SK-N-SH (cell line): ENCODE data around the gene ZNF684. TPM values are rescaled to one million over a fixed set of nuclear protein-coding genes. Genes with fewer than 3 reads are reported as not detected.

Experiments used
- CTCF ChIA-PET: fragments of 300-600, 350-600 bp; formaldehyde crosslinking; extraction: SDS; loops from one replicate; lab custom pipeline; 2021; lab: Yijun Ruan, JAX
- POLR2A ChIA-PET: fragments of 350-600 bp; sonication (Branson Sonifier 250); formaldehyde crosslinking; extraction: SDS; loops from one replicate; lab custom pipeline; 2020; ENCODE audit warnings: antibody characterized with exemption, inconsistent platforms; lab: Yijun Ruan, JAX
- DNase-seq: peaks from one replicate; pipeline ENCODE4 v3.0.0; 2012
- H2AFZ ChIP-seq: fragments of 200-600 bp; sonication (generic); 2 replicates; pipeline ENCODE4 v1.8.1; 2016; ENCODE audit warnings: antibody characterized with exemption, mild to moderate bottlenecking, low read depth
- H3F3A ChIP-seq: fragments of 200-600 bp; sonication (generic); replicated peaks from 2 replicates; pipeline ENCODE3; 2016; ENCODE audit warnings: antibody characterized with exemption, mild to moderate bottlenecking; ENCODE audit not compliant: insufficient read depth
- H3K27ac ChIP-seq, 2 experiments: fragments of 200-500 bp in 1 of 2; fragments of 200-600 bp in 1 of 2; sonication (Bioruptor generic) in 1 of 2; sonication (generic), shearing (Covaris generic) in 1 of 2; 2 replicates each; pipeline versions ENCODE4 v1.5.1 to v1.6.1; 2014 to 2016; ENCODE audit warnings: low read depth in 2 of 2, inconsistent platforms in 1 of 2, low read length in 1 of 2, mild to moderate bottlenecking in 1 of 2, mixed read lengths in 1 of 2
- H3K27me3 ChIP-seq: fragments of 200-600 bp; sonication (generic), shearing (Covaris generic); 2 replicates; pipeline ENCODE4 v1.6.1; 2016; ENCODE audit warnings: mixed run types; ENCODE audit not compliant: insufficient read depth
- H3K36me3 ChIP-seq, 2 experiments: fragments of 200-500 bp in 1 of 2; fragments of 200-600 bp in 1 of 2; sonication (Bioruptor generic) in 1 of 2; sonication (generic) in 1 of 2; replicated peaks in 1 of 2; 2 replicates each; pipeline versions ENCODE3 to v1.5.1; 2014 to 2016; ENCODE audit warnings: low read length in 1 of 2, mild to moderate bottlenecking in 1 of 2; ENCODE audit not compliant: insufficient read depth in 2 of 2, control insufficient read depth in 1 of 2
- H3K4me1 ChIP-seq, 2 experiments: fragments of 200-500 bp in 1 of 2; fragments of 200-600 bp in 1 of 2; sonication (Bioruptor generic) in 1 of 2; sonication (generic), shearing (Covaris generic) in 1 of 2; 2 replicates each; pipeline versions ENCODE4 v1.5.1 to v1.6.1; 2014 to 2016; ENCODE audit warnings: low read depth in 1 of 2, low read length in 1 of 2, mixed run types in 1 of 2; ENCODE audit not compliant: insufficient read depth in 2 of 2, control insufficient read depth in 1 of 2
- H3K4me2 ChIP-seq: fragments of 200-600 bp; sonication (generic), shearing (Covaris generic); 2 replicates; pipeline ENCODE4 v1.6.1; 2017; ENCODE audit warnings: mixed run types
- H3K4me3 ChIP-seq, 2 experiments: fragments of 200-500 bp in 1 of 2; fragments of 200-600 bp in 1 of 2; sonication (Bioruptor generic) in 1 of 2; sonication (generic), shearing (Covaris generic) in 1 of 2; 2 replicates each; pipeline versions ENCODE4 v1.5.1 to v1.8.1; 2014 to 2016; ENCODE audit warnings: low read depth in 2 of 2, inconsistent platforms in 1 of 2, low read length in 1 of 2, mild to moderate bottlenecking in 1 of 2, mixed read lengths in 1 of 2, moderate library complexity in 1 of 2
- H3K79me2 ChIP-seq: fragments of 200-600 bp; sonication (generic); 2 replicates; pipeline ENCODE4 v1.8.1; 2017; ENCODE audit warnings: mild to moderate bottlenecking; ENCODE audit not compliant: insufficient read depth
- H3K9ac ChIP-seq: fragments of 200-600 bp; sonication (generic); 2 replicates; pipeline ENCODE4 v1.6.1; 2017; ENCODE audit warnings: mixed run types
- H3K9me2 ChIP-seq: fragments of 200-600 bp; sonication (generic); 2 replicates; pipeline ENCODE4 v1.6.1; 2017; ENCODE audit warnings: mixed run types
- H3K9me3 ChIP-seq: fragments of 200-600 bp; sonication (generic); 2 replicates; pipeline ENCODE4 v1.6.1; 2017; ENCODE audit warnings: mixed run types, mild to moderate bottlenecking, moderate library complexity
- H4K20me1 ChIP-seq: fragments of 200-600 bp; sonication (generic); 2 replicates; pipeline ENCODE4 v1.6.1; 2017; ENCODE audit warnings: mild to moderate bottlenecking, mixed run types; ENCODE audit not compliant: insufficient read depth
- ELF1 ChIP-seq: IDR thresholded peaks from 2 replicates; pipeline ENCODE4 v1.4.0; 2012
- EZH2phosphoT487 ChIP-seq: fragments of 200-600 bp; sonication (generic); IDR thresholded peaks from 2 replicates; pipeline ENCODE4 v1.6.1; 2017; ENCODE audit warnings: low read depth, mixed run types, mild to moderate bottlenecking, antibody characterized with exemption, moderate library complexity, borderline replicate concordance
- FOXJ3 ChIP-seq: sonication (generic); formaldehyde crosslinking; IDR thresholded peaks from 2 replicates; pipeline ENCODE4 v1.5.1; 2020; ENCODE audit warnings: mild to moderate bottlenecking, missing genetic modification reagents
- FOXM1 ChIP-seq: IDR thresholded peaks from 2 replicates; pipeline ENCODE4 v1.4.0; 2012; ENCODE audit warnings: low read depth, mild to moderate bottlenecking
- IRF3 ChIP-seq: fragments of 150-350 bp; IDR thresholded peaks from 2 replicates; pipeline ENCODE4 v1.6.1; 2016; ENCODE audit warnings: mild to moderate bottlenecking, low read depth, low read length
- MXI1 ChIP-seq: IDR thresholded peaks from 2 replicates; pipeline ENCODE4 v1.6.1; 2012; ENCODE audit warnings: mild to moderate bottlenecking, low read depth, low read length, improper control_type of control experiment
- NRF1 ChIP-seq: IDR thresholded peaks from 2 replicates; pipeline ENCODE4 v1.6.1; 2012; ENCODE audit warnings: low read depth, mild to moderate bottlenecking, low read length
- RAD21 ChIP-seq: IDR thresholded peaks from 2 replicates; pipeline ENCODE4 v1.6.1; 2012; ENCODE audit warnings: mild to moderate bottlenecking, low read length
- REST ChIP-seq: IDR thresholded peaks from 2 replicates; pipeline ENCODE4 v1.6.1; 2012; ENCODE audit warnings: mild to moderate bottlenecking, low read depth, low read length, moderate library complexity
- RFX5 ChIP-seq: IDR thresholded peaks from 2 replicates; pipeline ENCODE4 v1.6.1; 2012; ENCODE audit warnings: mild to moderate bottlenecking, improper control_type of control experiment, low read length
- RXRA ChIP-seq: IDR thresholded peaks from 2 replicates; pipeline ENCODE4 v1.4.0; 2012; ENCODE audit warnings: low read depth, mild to moderate bottlenecking, borderline replicate concordance
- SMC3 ChIP-seq: IDR thresholded peaks from 2 replicates; pipeline ENCODE4 v1.6.1; 2012; ENCODE audit warnings: low read depth, low read length, improper control_type of control experiment
- TAF1 ChIP-seq: IDR thresholded peaks from 2 replicates; pipeline ENCODE4 v1.6.1; 2012; ENCODE audit warnings: low read depth, mild to moderate bottlenecking, low read length, moderate library complexity, borderline replicate concordance
- TCF12 ChIP-seq: IDR thresholded peaks from 2 replicates; pipeline ENCODE4 v1.4.0; 2012
- USF2 ChIP-seq: fragments of 150-350 bp; IDR thresholded peaks from 2 replicates; pipeline ENCODE4 v1.6.1; 2017; ENCODE audit warnings: antibody characterized with exemption, low read length, low read depth, borderline replicate concordance
- WGBS: methylation state at CpG from one replicate; pipeline ENCODE4 v1.1.6; 2017; ENCODE audit warnings: low lambda C conversion rate; 5-methylcytosine and 5-hydroxymethylcytosine counted together
- polyA plus RNA-seq, 3 experiments: library from polyadenylated mRNA; depleted of rRNA; stranded (reverse); fragments of >200 nt; gene quantifications; 2 replicates each; pipeline ENCODE4 v1.2.3, GENCODE V29; 2012
- TF ChIP-seq, protein P1 (sequence below): IDR thresholded peaks from 2 replicates; pipeline ENCODE4 v1.4.0; 2012; ENCODE audit warnings: low read depth
- TF ChIP-seq, protein P2 (sequence below): fragments of 200-600 bp; sonication (generic); IDR thresholded peaks from 2 replicates; pipeline ENCODE4 v1.6.1; 2017; ENCODE audit warnings: antibody characterized with exemption, mild to moderate bottlenecking, moderate library complexity

ZNF684 gene
- polyA plus RNA-seq, 1 of the 3 experiments (the other 2 are of a cell fraction): 1.8 TPM

GRCh38 chr1:40575336-40575735 is 43.9 kb downstream of the ZNF684 start (continued):
- TF ChIP-seq IRF3: no peak
- TF ChIP-seq, protein P1, sequence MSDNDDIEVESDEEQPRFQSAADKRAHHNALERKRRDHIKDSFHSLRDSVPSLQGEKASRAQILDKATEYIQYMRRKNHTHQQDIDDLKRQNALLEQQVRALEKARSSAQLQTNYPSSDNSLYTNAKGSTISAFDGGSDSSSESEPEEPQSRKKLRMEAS: no peak
- no peak for TF ChIP-seq REST

GRCh38 chr1:40582116-40582515 is 50.7 kb downstream of the ZNF684 start:
- ChIA-PET CTCF (interaction anchor here (1.0 to 1.2 kb wide), 2 partner anchors 12 to 49 kb away, joined by 3 read pairs; no protein-coding TSS in a partner anchor), POLR2A (no interaction called here)
- no peaks in the 10 kb centered on the region for H3K36me3 ChIP-seq
- 65% methylated on average over 2 of the region's 2 CpGs for WGBS
- H3K79me2 ChIP-seq: no peaks in the 10 kb centered on the region
- no peaks in the 10 kb centered on the region for H3K27me3 ChIP-seq
- no peak overlapping the region for H3K27ac ChIP-seq
- peaks cover 4% of the 10 kb centered on the region for H3F3A ChIP-seq
- H3K9me3 ChIP-seq: no peaks in the 10 kb centered on the region
- no peak overlapping the region for H2AFZ ChIP-seq
- DNase-seq: no peak
- no peak overlapping the region for H3K4me3 ChIP-seq
- H3K4me2 ChIP-seq: no peak overlapping the region
- TF ChIP-seq FOXJ3 (CRISPR knock-in tag) (no peak), RXRA (no peak), EZH2phosphoT487 (no peak), SMC3 (no peak), ELF1 (no peak), TCF12 (no peak), USF2 (no peak), NRF1 (no peak), IRF3 (no peak), TAF1 (no peak), REST (no peak), RAD21 (no peak), MXI1 (no peak), RFX5 (no peak), FOXM1 (no peak)
- TF ChIP-seq, protein P2, sequence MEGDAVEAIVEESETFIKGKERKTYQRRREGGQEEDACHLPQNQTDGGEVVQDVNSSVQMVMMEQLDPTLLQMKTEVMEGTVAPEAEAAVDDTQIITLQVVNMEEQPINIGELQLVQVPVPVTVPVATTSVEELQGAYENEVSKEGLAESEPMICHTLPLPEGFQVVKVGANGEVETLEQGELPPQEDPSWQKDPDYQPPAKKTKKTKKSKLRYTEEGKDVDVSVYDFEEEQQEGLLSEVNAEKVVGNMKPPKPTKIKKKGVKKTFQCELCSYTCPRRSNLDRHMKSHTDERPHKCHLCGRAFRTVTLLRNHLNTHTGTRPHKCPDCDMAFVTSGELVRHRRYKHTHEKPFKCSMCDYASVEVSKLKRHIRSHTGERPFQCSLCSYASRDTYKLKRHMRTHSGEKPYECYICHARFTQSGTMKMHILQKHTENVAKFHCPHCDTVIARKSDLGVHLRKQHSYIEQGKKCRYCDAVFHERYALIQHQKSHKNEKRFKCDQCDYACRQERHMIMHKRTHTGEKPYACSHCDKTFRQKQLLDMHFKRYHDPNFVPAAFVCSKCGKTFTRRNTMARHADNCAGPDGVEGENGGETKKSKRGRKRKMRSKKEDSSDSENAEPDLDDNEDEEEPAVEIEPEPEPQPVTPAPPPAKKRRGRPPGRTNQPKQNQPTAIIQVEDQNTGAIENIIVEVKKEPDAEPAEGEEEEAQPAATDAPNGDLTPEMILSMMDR: no peak
- TF ChIP-seq, protein P1: no peak
- TF ChIP-seq, all 33 proteins: peak for 0
- no peaks in the 10 kb centered on the region for H4K20me1 ChIP-seq
- H3K9ac ChIP-seq: no peak overlapping the region
- H3K4me1 ChIP-seq: no peaks in the 10 kb centered on the region
- H3K9me2 ChIP-seq: no peaks in the 10 kb centered on the region
